GM20000 (cell line): ENCODE data around the gene WDR44.
A peak's percentile ranks its signal among the peaks of the same experiment; 100 is the strongest.

Experiments
- DNase-seq: peaks from one replicate; pipeline ENCODE4 v3.0.0; 2012; ENCODE audit warnings: low spot score
- TF ChIP-seq, protein P1 (sequence below): IDR thresholded peaks from 2 replicates; pipeline ENCODE4 v1.5.1; 2012; ENCODE audit warnings: mild to moderate bottlenecking, control low read depth; ENCODE audit errors: extremely low read depth, missing control alignments

Gene WDR44

GRCh38 chrX:118396113-118396512 is 50.2 kb downstream of the WDR44 start:
- TF ChIP-seq, protein P1, sequence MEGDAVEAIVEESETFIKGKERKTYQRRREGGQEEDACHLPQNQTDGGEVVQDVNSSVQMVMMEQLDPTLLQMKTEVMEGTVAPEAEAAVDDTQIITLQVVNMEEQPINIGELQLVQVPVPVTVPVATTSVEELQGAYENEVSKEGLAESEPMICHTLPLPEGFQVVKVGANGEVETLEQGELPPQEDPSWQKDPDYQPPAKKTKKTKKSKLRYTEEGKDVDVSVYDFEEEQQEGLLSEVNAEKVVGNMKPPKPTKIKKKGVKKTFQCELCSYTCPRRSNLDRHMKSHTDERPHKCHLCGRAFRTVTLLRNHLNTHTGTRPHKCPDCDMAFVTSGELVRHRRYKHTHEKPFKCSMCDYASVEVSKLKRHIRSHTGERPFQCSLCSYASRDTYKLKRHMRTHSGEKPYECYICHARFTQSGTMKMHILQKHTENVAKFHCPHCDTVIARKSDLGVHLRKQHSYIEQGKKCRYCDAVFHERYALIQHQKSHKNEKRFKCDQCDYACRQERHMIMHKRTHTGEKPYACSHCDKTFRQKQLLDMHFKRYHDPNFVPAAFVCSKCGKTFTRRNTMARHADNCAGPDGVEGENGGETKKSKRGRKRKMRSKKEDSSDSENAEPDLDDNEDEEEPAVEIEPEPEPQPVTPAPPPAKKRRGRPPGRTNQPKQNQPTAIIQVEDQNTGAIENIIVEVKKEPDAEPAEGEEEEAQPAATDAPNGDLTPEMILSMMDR = no peak
- no peak for DNase-seq

DNA sequence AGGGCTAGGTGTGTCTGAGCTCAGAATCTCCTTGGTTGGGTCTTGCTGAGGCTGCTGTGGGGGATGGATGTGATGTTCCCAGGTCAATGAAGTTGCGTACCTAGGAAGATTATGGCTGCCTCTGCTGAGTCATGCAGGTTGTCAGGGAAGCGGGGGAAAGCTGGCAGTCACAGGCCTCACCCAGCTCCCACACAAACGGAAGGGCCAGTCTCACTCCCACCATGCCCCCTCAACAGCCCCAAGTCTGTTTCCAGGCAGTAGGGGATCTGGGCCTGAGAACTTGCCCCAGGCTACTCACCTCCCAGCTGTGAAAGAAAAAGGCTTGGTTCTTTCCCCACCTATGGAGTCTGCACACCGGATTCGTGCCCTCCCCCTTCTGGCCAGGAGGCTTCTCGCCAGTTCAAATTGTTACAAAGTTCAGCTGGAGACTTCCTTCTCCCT is 72.9 kb downstream of the WDR44 start:
- DNase-seq = no peak
- TF ChIP-seq, protein P1 = no peak

DNA sequence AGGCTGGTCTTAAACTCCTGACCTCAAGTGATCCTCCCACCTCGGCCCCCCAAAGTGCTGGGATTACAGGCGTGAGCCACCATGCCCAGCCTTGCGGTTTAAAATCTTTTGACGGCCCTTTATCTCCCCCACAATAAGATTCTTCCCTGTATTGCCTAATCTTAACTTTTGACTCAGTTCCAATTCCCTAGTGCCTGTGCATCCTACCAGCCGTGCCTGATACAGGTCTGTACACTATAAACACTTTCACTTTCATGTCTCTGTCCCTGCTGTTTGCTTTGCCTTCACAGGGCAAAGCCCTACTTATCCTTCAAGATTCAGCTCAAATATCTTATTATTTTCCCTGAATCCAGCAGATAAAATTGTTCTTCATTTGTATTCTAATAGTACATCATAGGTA is 74.6 kb downstream of the WDR44 start:
- TF ChIP-seq, protein P1 = no peak
- peak; percentile 10 for DNase-seq

GRCh38 chrX:118423558-118423957 is 77.7 kb downstream of the WDR44 start:
- TF ChIP-seq, protein P1 = no peak
- peak; percentile 2 for DNase-seq

GRCh38 chrX:118432799-118433198 is 86.9 kb downstream of the WDR44 start:
- TF ChIP-seq, protein P1 = no peak
- no peak for DNase-seq

GRCh38 chrX:118437283-118437682 is 91.4 kb downstream of the WDR44 start:
- no peak for DNase-seq

GRCh38 chrX:118448273-118448783 is 102.4 kb downstream of the WDR44 start:
- no peak for DNase-seq
- TF ChIP-seq, protein P1 = no peak

More at GRCh38 chrX:118437283-118437682, 91.4 kb downstream of the WDR44 start:
- TF ChIP-seq, protein P1 = no peak
